Islet of Langerhans (tissue), 1 donor: ENCODE data around the gene ZNF699.
"Not testable (repeated sequence)": the region's sequence is repeated elsewhere in the genome, so short reads cannot be mapped to it uniquely, and the experiment has no call there.

ENCODE experiments used
- FAIRE-seq: peaks from one replicate; lab custom pipeline; 2011; peaks lifted over from hg19 to GRCh38; lab: Jason Lieb, UNC

Gene ZNF699

DNA sequence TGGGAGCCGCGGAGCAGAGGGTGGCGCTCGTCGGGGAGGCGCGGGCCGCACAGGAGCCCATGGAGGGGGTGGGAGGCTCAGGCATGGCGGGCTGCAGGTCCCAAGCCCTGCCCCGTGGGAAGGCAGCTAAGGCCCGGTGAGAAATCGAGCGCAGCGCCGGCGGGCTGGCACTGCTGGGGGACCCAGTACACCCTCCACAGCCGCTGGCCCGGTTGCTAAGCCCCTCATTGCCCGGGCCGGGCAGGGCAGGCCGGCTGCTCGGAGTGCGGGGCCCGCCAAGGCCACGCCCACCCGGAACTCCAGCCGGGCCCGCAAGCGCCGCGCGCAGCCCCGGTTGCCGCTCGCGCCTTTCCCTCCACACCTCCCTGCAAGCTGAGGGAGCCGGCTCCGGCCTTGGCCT lies 26.2 kb downstream of the ZNF699 start:
- FAIRE-seq: not testable (repeated sequence)

DNA sequence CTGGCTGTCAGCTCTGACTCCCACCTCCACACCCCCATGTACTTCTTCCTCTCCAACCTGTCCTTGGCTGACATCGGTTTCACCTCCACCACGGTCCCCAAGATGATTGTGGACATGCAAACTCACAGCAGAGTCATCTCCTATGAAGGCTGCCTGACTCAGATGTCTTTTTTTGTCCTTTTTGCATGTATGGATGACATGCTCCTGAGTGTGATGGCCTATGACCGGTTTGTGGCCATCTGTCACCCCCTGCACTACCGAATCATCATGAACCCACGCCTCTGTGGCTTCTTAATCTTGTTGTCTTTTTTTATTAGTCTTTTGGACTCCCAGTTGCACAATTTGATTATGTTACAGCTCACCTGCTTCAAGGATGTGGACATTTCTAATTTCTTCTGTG lies 58.4 kb downstream of the ZNF699 start:
- FAIRE-seq: no peak

DNA sequence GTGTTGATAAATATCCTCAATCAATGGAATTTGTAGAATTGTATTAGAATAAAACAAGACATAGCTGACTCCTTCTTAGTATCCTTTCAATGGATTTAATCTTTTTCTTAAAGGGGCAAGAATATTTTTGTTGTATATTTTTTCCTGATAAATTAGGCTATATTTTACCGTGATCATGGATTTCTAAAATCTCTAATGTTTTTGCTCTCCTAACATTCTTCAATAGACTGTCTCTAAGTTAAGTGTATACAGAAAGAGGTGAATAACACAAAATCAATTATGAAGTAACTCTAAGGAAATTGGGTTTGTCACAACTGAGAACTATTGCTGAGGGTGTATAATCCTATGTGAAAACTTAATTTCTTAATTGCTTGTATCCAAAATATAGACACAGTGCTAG lies 59.0 kb downstream of the ZNF699 start, which contains the start of gene OR7E24:
OR7E24 (plus strand) TSS at position 301 of the 400 bp plus-strand sequence. CDS start 114 bp downstream, outside the sequence.
- no peak for FAIRE-seq
